WI38 (cell line): Measurements from ENCODE around the gene DPH3.
"Not testable (repeated sequence)": the region's sequence is repeated elsewhere in the genome, so short reads cannot be mapped to it uniquely, and the experiment has no call there.

Experiments used
- H3K4me3 ChIP-seq: 2 replicates; pipeline ENCODE4 v1.5.1; 2011; ENCODE audit warnings: low read depth, mild to moderate bottlenecking, control low read depth, low read length
- CTCF ChIP-seq: IDR thresholded peaks from 2 replicates; pipeline ENCODE4 v1.5.1; 2012; ENCODE audit warnings: low read depth, mild to moderate bottlenecking, control low read depth, low read length

DPH3 gene

DNA sequence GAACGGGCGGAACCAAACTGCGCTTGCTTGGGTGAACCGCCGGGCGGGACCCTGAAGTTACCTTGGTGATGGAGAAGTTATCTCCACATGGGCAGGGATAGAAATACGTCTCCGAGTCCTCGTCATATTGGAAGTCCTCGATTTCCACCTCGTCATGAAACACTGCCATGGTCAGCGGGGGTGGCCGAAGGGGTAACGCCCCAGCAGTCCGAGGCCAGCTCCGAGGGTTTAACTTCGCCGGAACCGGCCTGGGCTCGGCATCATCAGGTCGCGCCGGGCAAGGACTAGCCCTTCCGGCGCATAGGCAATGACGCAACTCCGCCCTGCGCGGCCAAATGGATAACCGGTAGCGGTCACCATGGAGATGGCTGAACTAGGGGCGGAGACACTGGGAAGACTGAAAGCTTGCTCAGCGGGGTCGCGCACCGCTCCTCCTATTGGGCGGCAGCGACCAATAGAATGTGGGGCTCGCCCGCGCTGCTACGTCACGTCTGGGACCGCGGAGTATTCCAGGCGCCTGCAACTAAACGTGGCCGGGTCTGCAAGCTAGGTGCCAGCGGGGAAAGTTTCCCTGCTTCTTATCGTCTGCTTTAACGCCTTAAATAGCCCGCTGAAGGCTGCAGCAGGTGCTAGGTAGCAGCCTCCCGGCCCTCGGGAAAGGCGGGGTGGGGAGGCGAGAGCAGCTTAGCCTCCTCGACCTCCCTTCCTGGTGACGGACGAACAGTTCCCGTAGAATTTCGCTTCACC is at the start of gene DPH3, which contains the start of gene OXNAD1:
Gene DPH3, minus strand, starts transcription at position 236 of the 747 bp plus-strand sequence. Its CDS starts 67 bp downstream, at position 169.
Gene OXNAD1, plus strand, starts transcription at position 505 of the 747 bp plus-strand sequence. CDS start 5,741 bp downstream, outside the sequence.
- H3K4me3 ChIP-seq = peak within 1 kb of the TSS; percentile 82
- TF ChIP-seq CTCF = no peak

DNA sequence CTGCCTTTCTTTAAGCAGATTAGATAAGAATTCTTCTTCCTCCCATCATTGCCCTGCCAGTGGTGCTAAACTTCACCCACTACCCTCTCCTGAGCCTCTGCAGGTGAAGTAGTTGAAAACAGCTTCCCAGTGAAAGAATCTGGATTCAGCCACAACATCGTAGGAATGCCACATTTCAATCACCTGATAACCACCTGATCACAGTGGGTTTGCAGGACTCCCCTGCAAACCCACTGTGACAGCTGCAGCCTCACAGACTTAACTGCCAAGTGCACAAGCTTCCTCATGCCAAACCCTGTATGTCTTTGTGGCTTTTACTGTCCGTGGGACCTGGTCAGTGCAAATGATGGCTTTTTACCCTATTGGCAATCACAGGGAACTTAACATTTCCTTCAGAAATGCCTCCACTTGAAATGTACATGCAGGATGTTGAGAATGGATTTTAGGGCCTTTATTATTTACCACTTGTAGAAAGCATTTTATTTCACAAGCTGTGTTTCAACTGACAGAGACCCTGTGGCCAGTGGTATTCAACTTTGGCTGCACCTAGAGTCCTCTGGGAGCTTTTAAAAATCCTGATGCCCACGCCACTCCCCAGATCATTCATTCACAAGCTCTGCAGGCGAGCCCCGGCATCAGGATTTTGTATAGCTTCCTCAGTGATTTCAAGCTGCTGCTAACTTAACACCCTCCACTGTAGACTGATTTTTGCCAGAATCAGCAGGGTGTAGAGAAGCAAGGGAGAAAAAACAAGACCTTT is 49.3 kb upstream of the DPH3 start:
- H3K4me3 ChIP-seq = no peak overlapping the region
- no peak for TF ChIP-seq CTCF

DNA sequence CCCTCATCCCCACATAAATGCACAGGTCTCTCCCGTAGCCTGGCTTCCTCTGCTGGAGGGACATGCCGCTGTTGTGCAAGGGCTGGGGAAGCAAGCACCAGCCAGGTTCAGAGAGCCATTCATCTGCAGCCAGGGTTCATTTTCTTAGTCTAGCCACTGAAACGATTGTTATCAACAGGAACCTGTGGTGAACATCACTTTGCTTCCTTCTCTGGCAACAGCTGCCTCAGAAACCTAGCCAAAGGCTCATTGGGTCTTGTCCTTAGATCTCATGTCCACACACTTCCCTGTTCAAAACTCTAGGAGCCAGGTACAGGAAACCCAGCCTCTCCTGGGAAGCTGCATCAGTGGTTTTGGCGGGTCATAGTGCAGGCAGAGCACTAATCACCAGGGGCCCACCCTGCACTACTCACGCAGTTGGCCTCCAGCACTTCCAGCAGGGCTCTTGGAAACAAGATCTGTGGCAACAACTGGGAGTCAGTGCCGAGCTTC is 47.3 kb upstream of the DPH3 start:
- no peak for TF ChIP-seq CTCF
- H3K4me3 ChIP-seq = no peak overlapping the region

DNA sequence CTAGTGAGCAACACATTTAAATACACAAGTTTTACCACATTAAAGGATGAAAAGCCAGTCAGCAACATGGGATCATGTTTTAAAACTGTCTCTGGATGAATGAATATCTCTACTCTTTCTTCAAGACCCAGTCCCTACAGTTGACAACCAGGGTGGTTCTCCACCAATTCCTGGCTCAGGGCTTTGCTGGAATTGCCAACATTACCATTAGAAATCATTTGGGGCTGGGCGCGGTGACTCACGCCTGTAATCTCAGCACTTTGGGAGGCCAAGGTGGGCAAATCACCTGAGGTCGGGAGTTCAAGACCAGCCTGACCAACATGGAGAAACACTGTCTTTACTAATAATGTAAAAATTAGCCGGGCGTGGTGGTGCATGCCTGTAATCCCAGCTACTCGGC is 45.7 kb upstream of the DPH3 start:
- H3K4me3 ChIP-seq = not testable (repeated sequence)

DNA sequence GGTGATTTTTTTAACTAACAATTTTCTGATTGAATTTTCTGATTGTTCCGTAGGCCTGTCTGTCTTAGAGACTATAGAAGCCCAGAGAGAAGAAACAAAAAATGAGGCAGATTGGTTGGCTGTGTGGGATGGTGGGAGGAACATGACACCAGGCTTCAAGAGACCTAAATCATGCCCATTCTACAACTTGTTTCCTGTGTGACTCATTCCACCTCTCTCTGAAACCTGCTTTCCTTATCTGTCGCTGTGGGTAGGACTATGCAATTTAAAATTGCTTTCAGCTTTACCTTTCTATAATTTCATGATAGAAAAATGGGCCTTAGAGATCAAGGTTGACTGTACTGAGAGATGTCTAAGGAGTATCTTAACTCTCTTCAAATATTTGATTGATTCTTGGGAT is 44.8 kb upstream of the DPH3 start:
- H3K4me3 ChIP-seq = no peak overlapping the region
- TF ChIP-seq CTCF = no peak

GRCh38 chr3:16308727-16309126 is 44.0 kb upstream of the DPH3 start:
- no peak overlapping the region for H3K4me3 ChIP-seq
- no peak for TF ChIP-seq CTCF

GRCh38 chr3:16307832-16308531 is 43.2 kb upstream of the DPH3 start:
- TF ChIP-seq CTCF = no peak
- H3K4me3 ChIP-seq = no peak overlapping the region
